Colonic mucosa (tissue), 4 donors: ENCODE data around the gene GRM8. TPM values are rescaled to one million over a fixed set of nuclear protein-coding genes. Genes with fewer than 3 reads are reported as not detected.
"Not testable (repeated sequence)": the region's sequence is repeated elsewhere in the genome, so short reads cannot be mapped to it uniquely, and the experiment has no call there.

ENCODE experiments used
- DNase-seq: peaks from one replicate; pipeline ENCODE4 v3.0.0-alpha.2; 2020
- H3K27ac ChIP-seq: fragments of 200-600 bp; one replicate; pipeline ENCODE4 v1.8.0; 2021
- H3K27me3 ChIP-seq: fragments of 200-600 bp; one replicate; pipeline ENCODE4 v1.8.0; 2021
- H3K36me3 ChIP-seq: fragments of 200-600 bp; one replicate; pipeline ENCODE4 v1.8.0; 2021
- H3K4me1 ChIP-seq: fragments of 200-600 bp; one replicate; pipeline ENCODE4 v1.8.0; 2021; ENCODE audit warnings: mild to moderate bottlenecking
- H3K4me3 ChIP-seq: fragments of 200-600 bp; one replicate; pipeline ENCODE4 v1.8.0; 2021
- H3K9ac ChIP-seq, 2 donors: one replicate each; pipeline ENCODE4 v1.7.0; 2013; ENCODE audit warnings: control low read depth in 2 of 2, low read depth in 2 of 2, low read length in 2 of 2
- H3K9me3 ChIP-seq: fragments of 200-600 bp; one replicate; pipeline ENCODE4 v1.8.0; 2021
- CTCF ChIP-seq: fragments of 200-600 bp; IDR thresholded peaks from one replicate; pipeline ENCODE4 v1.8.0; 2022; ENCODE audit warnings: antibody characterized with exemption, mild to moderate bottlenecking
- intact Hi-C: fragments of 100-400 bp; cut with DNase I; formaldehyde crosslinking; loops from one replicate; pipeline ENCODE4 v1.14.1; 2022
- total RNA-seq, 2 donors: library from RNA; stranded (reverse); fragmentation: NEBNext Ultra II Directional in 1 of 2; extraction: Animal tissue kit (Norgen Biotek cat#: 25700) in 1 of 2; gene quantifications; one replicate each; pipeline ENCODE4 v1.2.1, GENCODE V29; 2021
- donor health status: healthy.
- donor health status: DM: no; HTN: no; CAD: no.
- donor health status: DM: no; HTN: no; CAD: no.

Gene GRM8
- total RNA-seq, 2 donors from 2014 or later = 2.2 to 2.5 TPM

DNA sequence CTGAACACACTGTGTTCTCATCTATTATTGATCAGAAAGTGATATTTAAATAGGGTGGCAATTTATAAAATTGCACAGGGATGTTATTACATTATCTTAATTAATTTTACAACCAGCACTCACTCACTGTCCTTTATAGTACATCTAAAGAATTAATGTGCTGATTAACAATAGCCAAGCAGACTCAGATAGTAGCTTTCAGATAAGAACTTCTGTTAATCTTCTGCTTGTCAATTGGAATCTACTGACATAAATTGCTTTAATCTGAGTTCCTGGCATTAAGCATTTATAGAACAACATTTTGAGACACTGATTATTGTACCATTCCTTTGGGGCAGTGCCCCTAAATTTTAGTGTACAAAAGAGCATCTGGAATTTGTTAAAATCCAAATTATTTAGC, 408.9 kb downstream of the GRM8 start:
- H3K9ac ChIP-seq = no peak overlapping the region
- no peaks in the 10 kb centered on the region for H3K9me3 ChIP-seq
- TF ChIP-seq CTCF = no peak
- no peak for DNase-seq
- no peak overlapping the region for H3K4me3 ChIP-seq
- no peaks in the 10 kb centered on the region for H3K27me3 ChIP-seq
- H3K36me3 ChIP-seq = no peaks in the 10 kb centered on the region
- no peak overlapping the region for H3K27ac ChIP-seq
- intact Hi-C loops = no loop called here
- no peaks in the 10 kb centered on the region for H3K4me1 ChIP-seq

DNA sequence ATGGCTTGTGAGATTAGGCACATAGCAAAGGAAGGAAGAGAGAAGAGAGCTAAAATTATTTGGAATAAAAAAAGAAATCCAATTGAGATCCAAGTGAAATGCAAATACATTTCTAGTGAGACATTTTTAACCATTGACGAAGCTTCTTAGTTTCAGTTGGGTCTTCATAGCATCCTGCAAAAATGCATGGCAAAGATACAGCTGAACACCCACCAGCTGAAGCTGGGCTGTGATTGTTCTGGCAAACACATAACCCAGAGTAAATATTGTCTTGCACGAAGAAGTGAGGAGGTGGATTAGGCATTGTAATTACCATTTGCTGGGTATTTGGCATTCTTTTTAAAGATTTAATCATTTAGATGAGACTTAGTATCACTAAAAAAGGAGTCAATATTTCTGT, 409.4 kb downstream of the GRM8 start:
- H3K4me1 ChIP-seq = no peaks in the 10 kb centered on the region
- no peak overlapping the region for H3K27ac ChIP-seq
- no peaks in the 10 kb centered on the region for H3K27me3 ChIP-seq
- intact Hi-C loops = no loop called here
- DNase-seq = no peak
- no peak overlapping the region for H3K9ac ChIP-seq
- no peak overlapping the region for H3K4me3 ChIP-seq
- H3K9me3 ChIP-seq = no peaks in the 10 kb centered on the region
- no peak for TF ChIP-seq CTCF
- no peaks in the 10 kb centered on the region for H3K36me3 ChIP-seq

DNA sequence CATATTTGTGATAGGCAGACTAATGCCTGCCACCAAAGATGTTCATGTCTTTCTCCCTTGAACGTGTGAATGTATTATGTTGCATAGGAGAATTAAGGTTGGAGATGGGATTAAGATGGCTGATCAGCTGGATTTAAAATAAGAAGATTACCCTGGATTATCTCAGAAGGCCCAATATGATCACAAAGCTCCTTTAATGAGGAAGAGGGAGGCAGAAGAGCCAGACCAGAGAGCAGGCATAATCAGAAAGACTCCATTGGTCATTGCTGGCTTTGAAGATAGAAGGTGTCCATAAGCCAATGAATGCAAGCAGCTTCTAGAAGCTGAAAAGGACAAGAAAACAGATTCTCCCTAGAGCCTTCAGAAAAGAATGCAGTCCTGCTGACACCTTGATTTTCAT, 410.3 kb downstream of the GRM8 start:
- Histone ChIP-seq H3K36me3 (no peaks in the 10 kb centered on the region), H3K9ac (no peak overlapping the region), H3K27me3 (no peaks in the 10 kb centered on the region), H3K4me3 (no peak overlapping the region), H3K4me1 (no peaks in the 10 kb centered on the region), H3K27ac (no peak overlapping the region), H3K9me3 (no peaks in the 10 kb centered on the region)
- no peak for DNase-seq
- TF ChIP-seq CTCF = no peak
- intact Hi-C loops = no loop called here

- Histone ChIP-seq H3K4me3 (no peak overlapping the region), H3K36me3 (no peaks in the 10 kb centered on the region), H3K9me3 (no peaks in the 10 kb centered on the region), H3K27ac (no peak overlapping the region), H3K27me3 (no peaks in the 10 kb centered on the region), H3K4me1 (no peaks in the 10 kb centered on the region), H3K9ac (no peak overlapping the region)
- intact Hi-C loops = no loop called here
- TF ChIP-seq CTCF = no peak
- DNase-seq = no peak
Measured at GRCh38 chr7:126840869-126841268, 411.9 kb downstream of the GRM8 start.

DNA sequence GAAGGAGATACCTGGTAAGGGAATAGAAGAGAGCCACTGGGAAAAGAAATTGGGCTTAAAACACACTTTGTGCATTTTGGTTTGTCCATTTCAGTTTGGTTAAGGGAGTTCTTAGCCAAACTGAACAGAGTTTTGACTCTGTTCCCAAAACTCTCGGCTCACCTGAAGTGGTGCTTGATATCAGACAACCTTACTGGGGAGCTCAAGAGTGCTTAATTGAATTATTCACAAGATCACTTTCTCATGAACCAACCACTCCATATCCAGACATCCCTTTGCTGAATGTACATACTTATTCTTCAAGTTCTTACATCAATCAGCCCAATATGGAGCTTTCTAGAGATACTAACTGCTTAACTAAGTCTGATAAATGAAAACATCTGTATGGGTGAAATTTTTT, 413.1 kb downstream of the GRM8 start:
- no peaks in the 10 kb centered on the region for H3K27me3 ChIP-seq
- H3K27ac ChIP-seq = no peak overlapping the region
- no peaks in the 10 kb centered on the region for H3K36me3 ChIP-seq
- H3K4me1 ChIP-seq = no peaks in the 10 kb centered on the region
- no peak for DNase-seq
- no peak overlapping the region for H3K9ac ChIP-seq
- intact Hi-C loops = no loop called here
- H3K4me3 ChIP-seq = no peak overlapping the region
- H3K9me3 ChIP-seq = no peaks in the 10 kb centered on the region
- no peak for TF ChIP-seq CTCF

DNA sequence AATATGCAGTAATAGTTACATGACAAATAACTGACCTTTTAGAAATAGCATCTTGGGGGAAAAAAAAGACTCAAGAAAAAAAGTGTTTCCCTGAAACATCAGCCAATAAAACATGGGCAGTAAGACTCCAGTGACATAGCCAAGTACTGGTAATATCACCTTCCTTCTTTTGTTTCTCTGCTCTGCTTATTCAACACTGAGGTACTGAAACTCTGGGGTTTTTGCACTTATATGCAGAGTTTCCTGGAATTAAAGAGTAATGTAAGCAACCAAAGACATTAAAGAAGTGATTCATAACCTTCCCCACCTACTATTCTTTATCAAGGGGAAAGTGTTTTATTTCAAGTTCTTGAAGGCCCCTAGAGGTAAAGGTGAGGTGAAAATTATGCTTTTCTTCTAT, 414.5 kb downstream of the GRM8 start:
- intact Hi-C loops = no loop called here

DNA sequence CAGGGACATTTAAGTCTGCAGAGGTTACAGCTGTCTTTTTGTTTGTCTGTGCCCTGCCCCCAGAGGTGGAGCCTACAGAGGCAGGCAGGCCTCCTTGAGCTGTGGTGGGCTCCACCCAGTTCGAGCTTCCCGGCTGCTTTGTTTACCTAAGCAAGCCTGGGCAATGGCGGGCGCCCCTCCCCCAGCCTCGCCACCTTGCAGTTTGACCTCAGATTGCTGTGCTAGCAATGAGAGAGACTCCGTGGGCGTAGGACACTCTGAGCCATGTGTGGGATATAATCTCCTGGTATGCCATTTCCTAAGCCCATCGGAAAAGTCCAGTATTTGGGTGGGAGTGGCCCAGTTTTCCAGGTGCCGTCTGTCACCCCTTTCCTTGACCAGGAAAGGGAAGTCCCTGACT, 421.5 kb downstream of the GRM8 start:
- H3K27ac ChIP-seq, H3K4me3 ChIP-seq, H3K36me3 ChIP-seq, DNase-seq, H3K4me1 ChIP-seq, intact Hi-C loops, H3K9me3 ChIP-seq, H3K27me3 ChIP-seq, H3K9ac ChIP-seq: not testable (repeated sequence)

More for the DNA sequence above, 414.5 kb downstream of the GRM8 start:
- H3K4me1 ChIP-seq = no peaks in the 10 kb centered on the region
- no peak overlapping the region for H3K9ac ChIP-seq
- H3K4me3 ChIP-seq = no peak overlapping the region
- H3K9me3 ChIP-seq = no peaks in the 10 kb centered on the region
- no peak for DNase-seq
- H3K27me3 ChIP-seq = no peaks in the 10 kb centered on the region
- no peak overlapping the region for H3K27ac ChIP-seq
- H3K36me3 ChIP-seq = no peaks in the 10 kb centered on the region
- TF ChIP-seq CTCF = no peak
